ENCODE measurements around the gene ZFP64.
"Not testable (repeated sequence)": the region's sequence is repeated elsewhere in the genome, so short reads cannot be mapped to it uniquely, and the experiment has no call there.

Gene ZFP64

GRCh38 chr20:52217689-52218395 is 26.3 kb upstream of the ZFP64 start:
- Mint-ChIP-seq H3K9me3 (peaks cover 18% of the 10 kb centered on the region), H3K4me3 (no peak overlapping the region), H3K27me3 (peaks cover 10% of the 10 kb centered on the region), H3K36me3 (peaks cover 2% of the 10 kb centered on the region), H3K4me1 (no peaks in the 10 kb centered on the region), H3K27ac (no peak overlapping the region)
- CTCF ChIA-PET = no interaction called here
- no peak for DNase-seq

- DNase-seq = no peak
- Mint-ChIP-seq H3K4me3 (no peak overlapping the region), H3K4me1 (no peaks in the 10 kb centered on the region), H3K27me3 (peaks cover 19% of the 10 kb centered on the region), H3K36me3 (no peaks in the 10 kb centered on the region), H3K9me3 (no peaks in the 10 kb centered on the region), H3K27ac (no peak overlapping the region)
- CTCF ChIA-PET = no interaction called here
These were observed 22.4 kb upstream of the ZFP64 start for GRCh38 chr20:52213995-52214394.

- Mint-ChIP-seq H3K27ac (no peak overlapping the region), H3K4me1 (no peaks in the 10 kb centered on the region), H3K4me3 (no peak overlapping the region), H3K9me3 (no peaks in the 10 kb centered on the region), H3K27me3 (peaks cover 19% of the 10 kb centered on the region), H3K36me3 (no peaks in the 10 kb centered on the region)
- DNase-seq = no peak
- CTCF ChIA-PET = no interaction called here
These were observed 21.4 kb upstream of the ZFP64 start for GRCh38 chr20:52212943-52213342.

- no peaks in the 10 kb centered on the region for H3K9me3 Mint-ChIP-seq
- no peaks in the 10 kb centered on the region for H3K4me1 Mint-ChIP-seq
- H3K27me3 Mint-ChIP-seq = peaks cover 19% of the 10 kb centered on the region
- no peak overlapping the region for H3K27ac Mint-ChIP-seq
- no peak overlapping the region for H3K4me3 Mint-ChIP-seq
- CTCF ChIA-PET = no interaction called here
- H3K36me3 Mint-ChIP-seq = no peaks in the 10 kb centered on the region
- no peak for DNase-seq
These were observed 18.7 kb upstream of the ZFP64 start for GRCh38 chr20:52210037-52210990.

GRCh38 chr20:52209154-52209571 is 17.6 kb upstream of the ZFP64 start:
- no peak overlapping the region for H3K27ac Mint-ChIP-seq
- no peak for DNase-seq
- no peaks in the 10 kb centered on the region for H3K9me3 Mint-ChIP-seq
- H3K27me3 Mint-ChIP-seq = peaks cover 15% of the 10 kb centered on the region
- H3K4me1 Mint-ChIP-seq = no peaks in the 10 kb centered on the region
- CTCF ChIA-PET = no interaction called here
- H3K36me3 Mint-ChIP-seq = no peaks in the 10 kb centered on the region
- H3K4me3 Mint-ChIP-seq = no peak overlapping the region

- peaks cover 4% of the 10 kb centered on the region for H3K27me3 Mint-ChIP-seq
- H3K9me3 Mint-ChIP-seq = no peaks in the 10 kb centered on the region
- no peak overlapping the region for H3K4me3 Mint-ChIP-seq
- DNase-seq = no peak
- H3K36me3 Mint-ChIP-seq = no peaks in the 10 kb centered on the region
- CTCF ChIA-PET = interaction anchor here (0.5 kb wide), 1 partner anchor 14 kb away, joined by 3 read pairs; no protein-coding TSS in a partner anchor
- no peaks in the 10 kb centered on the region for H3K4me1 Mint-ChIP-seq
- H3K27ac Mint-ChIP-seq = no peak overlapping the region
These were observed 15.6 kb upstream of the ZFP64 start for GRCh38 chr20:52207020-52207810.

- Mint-ChIP-seq H3K4me3 (no peak overlapping the region), H3K27ac (no peak overlapping the region), H3K36me3 (no peaks in the 10 kb centered on the region), H3K9me3 (no peaks in the 10 kb centered on the region), H3K27me3 (no peaks in the 10 kb centered on the region), H3K4me1 (no peaks in the 10 kb centered on the region)
- no peak for DNase-seq
- CTCF ChIA-PET = interaction anchor here (0.6 kb wide), 1 partner anchor 76 kb away, joined by 3 read pairs; no protein-coding TSS in a partner anchor
These were observed 12.6 kb upstream of the ZFP64 start for GRCh38 chr20:52204136-52204535.

- Mint-ChIP-seq H3K4me3 (no peak overlapping the region), H3K9me3 (no peaks in the 10 kb centered on the region), H3K4me1 (no peaks in the 10 kb centered on the region), H3K27ac (no peak overlapping the region), H3K27me3 (no peaks in the 10 kb centered on the region), H3K36me3 (no peaks in the 10 kb centered on the region)
- CTCF ChIA-PET = no interaction called here
- no peak for DNase-seq
These were observed 9.8 kb upstream of the ZFP64 start for GRCh38 chr20:52201395-52201794.

GRCh38 chr20:52200870-52201269 is 9.3 kb upstream of the ZFP64 start:
- no peak for DNase-seq
- H3K4me1 Mint-ChIP-seq = no peaks in the 10 kb centered on the region
- H3K4me3 Mint-ChIP-seq = no peak overlapping the region
- no peaks in the 10 kb centered on the region for H3K27me3 Mint-ChIP-seq
- no peak overlapping the region for H3K27ac Mint-ChIP-seq
- H3K9me3 Mint-ChIP-seq = no peaks in the 10 kb centered on the region
- no peaks in the 10 kb centered on the region for H3K36me3 Mint-ChIP-seq
- CTCF ChIA-PET = no interaction called here

- DNase-seq = no peak
- no peaks in the 10 kb centered on the region for H3K36me3 Mint-ChIP-seq
- no peak overlapping the region for H3K4me3 Mint-ChIP-seq
- H3K4me1 Mint-ChIP-seq = peaks cover 11% of the 10 kb centered on the region
- no peaks in the 10 kb centered on the region for H3K9me3 Mint-ChIP-seq
- CTCF ChIA-PET = no interaction called here
- no peaks in the 10 kb centered on the region for H3K27me3 Mint-ChIP-seq
- H3K27ac Mint-ChIP-seq = no peak overlapping the region
These were observed 5.3 kb upstream of the ZFP64 start for GRCh38 chr20:52196845-52197244.

- Mint-ChIP-seq H3K27me3 (no peaks in the 10 kb centered on the region), H3K4me1 (peaks cover 24% of the 10 kb centered on the region), H3K4me3 (no peak overlapping the region), H3K36me3 (no peaks in the 10 kb centered on the region), H3K27ac (no peak overlapping the region), H3K9me3 (no peaks in the 10 kb centered on the region)
- no peak for DNase-seq
- CTCF ChIA-PET = no interaction called here
These were observed 2.4 kb upstream of the ZFP64 start for GRCh38 chr20:52193886-52194545.

- peak overlapping the region; percentile 83 for H3K27ac Mint-ChIP-seq
- no peaks in the 10 kb centered on the region for H3K27me3 Mint-ChIP-seq
- peak overlapping the region; percentile 94 for H3K4me3 Mint-ChIP-seq
- no peaks in the 10 kb centered on the region for H3K9me3 Mint-ChIP-seq
- peaks cover 24% of the 10 kb centered on the region for H3K4me1 Mint-ChIP-seq
- no peaks in the 10 kb centered on the region for H3K36me3 Mint-ChIP-seq
- CTCF ChIA-PET = interaction anchor here (0.7 kb wide), 2 partner anchors 14 to 786 kb away, joined by 3 to 4 read pairs; no protein-coding TSS in a partner anchor
- DNase-seq = no peak
These were observed 1.6 kb upstream of the ZFP64 start for GRCh38 chr20:52193133-52193532.

GRCh38 chr20:52192719-52193007 is 1.1 kb upstream of the ZFP64 start:
- not testable (repeated sequence) for DNase-seq, H3K36me3 Mint-ChIP-seq, H3K9me3 Mint-ChIP-seq, H3K27me3 Mint-ChIP-seq
- CTCF ChIA-PET = interaction anchor here (0.7 to 1.4 kb wide), 3 partner anchors 15 to 785 kb away, joined by 3 to 4 read pairs (median 3); no protein-coding TSS in a partner anchor
- Mint-ChIP-seq H3K27ac (peak overlapping the region; percentile 83), H3K4me1 (peaks cover 24% of the 10 kb centered on the region), H3K4me3 (peak overlapping the region; percentile 94)

Measured in activated naive CD4-positive, alpha-beta T cell treated with anti-CD3 and anti-CD28 coated beads, Interleukin-2, amount 10 ng/mL, durations not matched to agents 7 days and 5 days (primary cell).